GM18858 (cell line): ENCODE data around the gene PTPRE.

Experiments used
- ATAC-seq: cut with Tn5 transposase; IDR thresholded peaks from one replicate; pipeline ENCODE4 v1.9.1; 2021; ENCODE audit not compliant: unreplicated experiment

The PTPRE gene

GRCh38 chr10:127949831-127950230 is 42.9 kb downstream of the PTPRE start:
- no peak for ATAC-seq

GRCh38 chr10:127951861-127952574 is 45.1 kb downstream of the PTPRE start:
- no peak for ATAC-seq

GRCh38 chr10:127952575-127952869 is 45.6 kb downstream of the PTPRE start:
- ATAC-seq: no peak

- ATAC-seq: no peak
Observed at GRCh38 chr10:127952918-127953317, 46.0 kb downstream of the PTPRE start.

- ATAC-seq: no peak
Observed at GRCh38 chr10:127953876-127954275, 47.0 kb downstream of the PTPRE start.

GRCh38 chr10:127959428-127959827 is 52.5 kb downstream of the PTPRE start:
- no peak for ATAC-seq

GRCh38 chr10:127961071-127961470 is 54.2 kb downstream of the PTPRE start:
- ATAC-seq: no peak

GRCh38 chr10:127962205-127962604 is 55.3 kb downstream of the PTPRE start:
- no peak for ATAC-seq

GRCh38 chr10:127963136-127963535 is 56.2 kb downstream of the PTPRE start:
- no peak for ATAC-seq

GRCh38 chr10:127964621-127965020 is 57.7 kb downstream of the PTPRE start:
- ATAC-seq: no peak

- ATAC-seq: no peak
Observed at GRCh38 chr10:127966875-127967274, 60.0 kb downstream of the PTPRE start.

GRCh38 chr10:127968027-127968441 is 61.1 kb downstream of the PTPRE start:
- no peak for ATAC-seq

GRCh38 chr10:127968659-127969058 is 61.8 kb downstream of the PTPRE start:
- ATAC-seq: no peak

GRCh38 chr10:127971101-127971946 is 64.4 kb downstream of the PTPRE start:
- no peak for ATAC-seq

- ATAC-seq: no peak
Observed at GRCh38 chr10:127971963-127972615, 65.2 kb downstream of the PTPRE start.

GRCh38 chr10:127972751-127973357 is 66.0 kb downstream of the PTPRE start:
- no peak for ATAC-seq

GRCh38 chr10:127973791-127974311 is 66.9 kb downstream of the PTPRE start:
- no peak for ATAC-seq

GRCh38 chr10:127974911-127975310 is 68.0 kb downstream of the PTPRE start:
- no peak for ATAC-seq

- ATAC-seq: no peak
Observed at GRCh38 chr10:127976286-127976685, 69.4 kb downstream of the PTPRE start.

GRCh38 chr10:127976701-127977356 is 69.9 kb downstream of the PTPRE start:
- no peak for ATAC-seq
